Glutamatergic neuron (in vitro differentiated cells): ENCODE data around the gene SUGCT. TPM values are rescaled to one million over a fixed set of nuclear protein-coding genes. Genes with fewer than 3 reads are reported as not detected.

Experiments used
- DNase-seq: peaks from one replicate; pipeline ENCODE4 v3.0.0; 2022
- H3K27ac Mint-ChIP-seq: one replicate; pipeline ENCODE4 v1.8.0; 2020; ENCODE audit warnings: mild to moderate bottlenecking, mixed read lengths, inconsistent platforms; ENCODE audit not compliant: unreplicated experiment
- H3K27me3 Mint-ChIP-seq: one replicate; pipeline ENCODE4 v1.8.0; 2020; ENCODE audit warnings: mild to moderate bottlenecking, moderate library complexity, mixed read lengths, inconsistent platforms; ENCODE audit not compliant: unreplicated experiment
- H3K36me3 Mint-ChIP-seq: one replicate; pipeline ENCODE4 v1.8.0; 2020; ENCODE audit warnings: mild to moderate bottlenecking, mixed read lengths, inconsistent platforms; ENCODE audit not compliant: unreplicated experiment
- H3K4me1 Mint-ChIP-seq: one replicate; pipeline ENCODE4 v1.8.0; 2020; ENCODE audit warnings: mild to moderate bottlenecking, low read depth, mixed read lengths, inconsistent platforms; ENCODE audit not compliant: unreplicated experiment
- H3K4me3 Mint-ChIP-seq: one replicate; pipeline ENCODE4 v1.8.0; 2020; ENCODE audit warnings: mild to moderate bottlenecking, mixed read lengths, inconsistent platforms; ENCODE audit not compliant: unreplicated experiment
- H3K9me3 Mint-ChIP-seq: one replicate; pipeline ENCODE4 v1.8.0; 2020; ENCODE audit warnings: mild to moderate bottlenecking, moderate library complexity, mixed read lengths, inconsistent platforms; ENCODE audit not compliant: unreplicated experiment
- CTCF ChIP-seq: fragments of 200-600 bp; sonication (generic); IDR thresholded peaks from one replicate; pipeline ENCODE4 v1.5.0; 2021; ENCODE audit not compliant: partially characterized antibody, unreplicated experiment
- total RNA-seq: library from RNA; stranded (reverse); fragmentation: NEBNext Ultra II Directional; extraction: Animal tissue kit (Norgen Biotek cat#: 25700); gene quantifications from one replicate; pipeline ENCODE4 v1.2.1, GENCODE V29; 2021; ENCODE audit not compliant: unreplicated experiment

SUGCT gene
- total RNA-seq, 1 donor from 2014 or later, result 1.2 TPM

DNA sequence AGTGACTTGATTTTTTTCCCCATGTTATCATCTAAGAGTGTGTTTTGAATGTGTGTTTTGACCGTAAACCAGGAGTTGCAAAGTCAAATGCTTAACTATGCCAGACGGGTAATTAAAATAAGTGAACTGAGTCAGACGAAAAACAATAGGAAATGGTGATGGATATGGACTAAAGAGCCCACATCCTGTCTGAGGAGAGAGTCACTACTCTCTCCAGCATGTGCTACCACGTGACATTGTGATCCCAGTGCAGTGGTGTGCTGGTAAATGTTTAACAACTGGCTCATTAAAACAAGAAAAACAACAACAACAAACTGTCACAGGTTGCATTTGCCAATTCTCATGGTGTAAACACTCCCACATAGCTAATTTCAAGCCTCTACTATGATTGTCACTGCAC, 164.3 kb downstream of the SUGCT start:
- no peak overlapping the region for H3K4me3 Mint-ChIP-seq
- H3K9me3 Mint-ChIP-seq, result no peaks in the 10 kb centered on the region
- H3K4me1 Mint-ChIP-seq, result no peaks in the 10 kb centered on the region
- no peaks in the 10 kb centered on the region for H3K36me3 Mint-ChIP-seq
- no peak for DNase-seq
- no peak for TF ChIP-seq CTCF
- H3K27me3 Mint-ChIP-seq, result no peaks in the 10 kb centered on the region
- no peak overlapping the region for H3K27ac Mint-ChIP-seq

GRCh38 chr7:40300146-40300670, 165.4 kb downstream of the SUGCT start:
- Mint-ChIP-seq H3K27me3 (no peaks in the 10 kb centered on the region), H3K36me3 (no peaks in the 10 kb centered on the region), H3K4me1 (no peaks in the 10 kb centered on the region), H3K9me3 (no peaks in the 10 kb centered on the region), H3K27ac (no peak overlapping the region), H3K4me3 (no peak overlapping the region)
- TF ChIP-seq CTCF, result no peak
- no peak for DNase-seq

DNA sequence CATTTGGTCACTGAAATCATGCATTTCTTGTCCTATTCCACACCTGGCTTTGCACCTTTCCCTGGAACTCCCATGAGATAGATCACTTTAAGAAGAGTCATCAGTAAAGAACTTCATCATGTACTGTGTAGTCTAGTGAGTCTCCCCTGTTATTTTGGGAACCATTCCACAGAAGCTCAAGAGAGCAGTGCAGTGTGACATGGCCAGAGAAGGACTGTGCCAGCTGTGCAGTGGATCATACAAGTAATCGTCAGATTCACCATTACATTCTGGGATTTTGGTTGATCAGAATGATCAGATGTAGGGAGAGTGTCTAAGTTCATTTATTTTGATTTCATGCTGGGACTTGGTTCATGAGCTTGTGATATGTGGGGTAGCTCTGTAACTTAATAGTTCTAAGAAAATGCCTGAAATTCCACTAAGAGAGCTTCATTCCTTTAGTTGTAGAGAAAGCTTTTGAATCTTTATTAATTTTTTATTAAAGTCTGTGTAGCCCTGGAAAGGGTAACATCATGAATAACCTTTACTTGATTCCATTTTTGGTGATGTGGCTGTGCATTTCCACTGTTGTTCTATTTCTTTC, 166.8 kb downstream of the SUGCT start:
- no peaks in the 10 kb centered on the region for H3K27me3 Mint-ChIP-seq
- no peaks in the 10 kb centered on the region for H3K36me3 Mint-ChIP-seq
- no peak for DNase-seq
- H3K9me3 Mint-ChIP-seq, result no peaks in the 10 kb centered on the region
- no peak overlapping the region for H3K27ac Mint-ChIP-seq
- H3K4me3 Mint-ChIP-seq, result no peak overlapping the region
- TF ChIP-seq CTCF, result no peak
- H3K4me1 Mint-ChIP-seq, result no peaks in the 10 kb centered on the region

DNA sequence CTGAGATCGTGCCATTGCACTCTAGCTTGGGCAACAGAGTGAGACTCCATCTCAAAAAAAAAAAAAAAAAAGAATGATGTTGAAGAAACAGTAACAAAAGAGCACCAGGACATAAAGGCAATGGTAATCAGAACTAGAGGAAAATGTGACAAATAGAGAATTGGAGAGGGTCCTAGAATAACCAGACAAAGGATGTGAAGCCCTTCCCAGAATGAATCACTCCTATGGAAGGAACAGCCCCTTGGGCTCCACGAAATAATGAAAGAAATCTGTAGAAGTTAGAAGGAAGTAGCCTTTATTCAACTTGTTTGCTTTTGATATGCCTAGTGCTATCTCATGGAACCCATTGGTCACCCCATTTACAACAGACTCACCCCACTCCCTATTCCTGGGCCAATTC, 169.2 kb downstream of the SUGCT start:
- H3K36me3 Mint-ChIP-seq, result no peaks in the 10 kb centered on the region
- no peak overlapping the region for H3K4me3 Mint-ChIP-seq
- H3K4me1 Mint-ChIP-seq, result no peaks in the 10 kb centered on the region
- TF ChIP-seq CTCF, result no peak
- no peaks in the 10 kb centered on the region for H3K9me3 Mint-ChIP-seq
- DNase-seq, result no peak
- no peaks in the 10 kb centered on the region for H3K27me3 Mint-ChIP-seq
- H3K27ac Mint-ChIP-seq, result no peak overlapping the region

DNA sequence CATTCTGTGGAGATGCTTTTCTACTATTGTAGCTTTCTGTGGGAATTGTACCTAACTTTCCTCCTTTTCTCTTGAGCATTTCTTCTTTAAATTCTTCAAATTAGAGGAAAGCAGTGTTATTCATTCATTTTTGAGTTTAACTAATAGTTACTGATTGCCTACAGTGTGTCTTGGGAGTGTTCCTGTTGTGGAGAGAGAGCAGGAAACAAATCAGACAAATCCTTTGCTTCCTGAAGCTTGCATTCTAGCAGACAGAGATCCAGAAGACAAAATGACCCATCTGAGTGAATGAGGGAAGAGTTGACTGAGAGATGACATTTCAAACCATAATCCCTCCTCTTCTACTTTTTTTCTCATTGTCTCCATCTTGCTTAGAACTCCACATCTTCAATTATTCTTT, 170.4 kb downstream of the SUGCT start:
- Mint-ChIP-seq H3K27me3 (no peaks in the 10 kb centered on the region), H3K4me1 (no peaks in the 10 kb centered on the region), H3K27ac (no peak overlapping the region), H3K9me3 (no peaks in the 10 kb centered on the region), H3K36me3 (no peaks in the 10 kb centered on the region), H3K4me3 (no peak overlapping the region)
- no peak for DNase-seq
- TF ChIP-seq CTCF, result no peak
